WTC11 (cell line): ENCODE results near the gene GCDH.

ENCODE experiments used
- ATF2 ChIP-seq: sonication (generic); formaldehyde crosslinking; IDR thresholded peaks from 2 replicates; pipeline ENCODE4 v1.8.1; 2022; ENCODE audit warnings: low read depth, missing genetic modification reagents, borderline replicate concordance
- CREM ChIP-seq: sonication (generic); formaldehyde crosslinking; IDR thresholded peaks from 2 replicates; pipeline ENCODE4 v1.8.1; 2022; ENCODE audit warnings: mild to moderate bottlenecking, missing genetic modification reagents, moderate library complexity
- GABPB1 ChIP-seq: sonication (generic); formaldehyde crosslinking; IDR thresholded peaks from 2 replicates; pipeline ENCODE4 v1.8.1; 2023; ENCODE audit warnings: mild to moderate bottlenecking, missing genetic modification reagents
- HMGA2 ChIP-seq: fragments of 250-450 bp; sonication (Bioruptor Pico); IDR thresholded peaks from 2 replicates; pipeline ENCODE4 v1.4.0; 2021; ENCODE audit warnings: mild to moderate bottlenecking, moderate library complexity
- PREB ChIP-seq: sonication (generic); formaldehyde crosslinking; IDR thresholded peaks from 2 replicates; pipeline ENCODE4 v1.8.1; 2022; ENCODE audit warnings: mild to moderate bottlenecking, missing genetic modification reagents, moderate library complexity, borderline replicate concordance
- TEAD4 ChIP-seq: sonication (generic); formaldehyde crosslinking; IDR thresholded peaks from 2 replicates; pipeline ENCODE4 v1.8.0; 2022; ENCODE audit warnings: mild to moderate bottlenecking, missing genetic modification reagents
- ZNF121 ChIP-seq: sonication (generic); formaldehyde crosslinking; IDR thresholded peaks from 2 replicates; pipeline ENCODE4 v1.8.0; 2023; ENCODE audit warnings: missing genetic modification reagents
- ZNF219 ChIP-seq: sonication (generic); formaldehyde crosslinking; IDR thresholded peaks from 2 replicates; pipeline ENCODE4 v1.8.0; 2023; ENCODE audit warnings: missing genetic modification reagents, mild to moderate bottlenecking, borderline replicate concordance
- ZNF263 ChIP-seq: sonication (generic); formaldehyde crosslinking; IDR thresholded peaks from 2 replicates; pipeline ENCODE4 v1.8.1; 2022; ENCODE audit warnings: low read depth, mild to moderate bottlenecking, moderate library complexity, missing genetic modification reagents
- TF ChIP-seq, protein P1 (sequence below): sonication (generic); formaldehyde crosslinking; IDR thresholded peaks from 2 replicates; pipeline ENCODE4 v1.8.0; 2022; ENCODE audit warnings: mild to moderate bottlenecking, missing genetic modification reagents
- TF ChIP-seq, protein P2 (sequence below): fragments of 200-600 bp; IDR thresholded peaks from 2 replicates; pipeline ENCODE4 v1.8.0; 2022; ENCODE audit warnings: antibody characterized with exemption

GRCh38 chr19:12912571-12912970 lies 21.6 kb downstream of the GCDH start:
- TF ChIP-seq HMGA2 (CRISPR knock-in tag), result no peak
- TF ChIP-seq, protein P1, sequence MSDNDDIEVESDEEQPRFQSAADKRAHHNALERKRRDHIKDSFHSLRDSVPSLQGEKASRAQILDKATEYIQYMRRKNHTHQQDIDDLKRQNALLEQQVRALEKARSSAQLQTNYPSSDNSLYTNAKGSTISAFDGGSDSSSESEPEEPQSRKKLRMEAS (CRISPR knock-in tag), result no peak
- TF ChIP-seq ZNF121 (CRISPR knock-in tag), result no peak
- no peak for TF ChIP-seq GABPB1 (CRISPR knock-in tag)
- TF ChIP-seq, protein P2, sequence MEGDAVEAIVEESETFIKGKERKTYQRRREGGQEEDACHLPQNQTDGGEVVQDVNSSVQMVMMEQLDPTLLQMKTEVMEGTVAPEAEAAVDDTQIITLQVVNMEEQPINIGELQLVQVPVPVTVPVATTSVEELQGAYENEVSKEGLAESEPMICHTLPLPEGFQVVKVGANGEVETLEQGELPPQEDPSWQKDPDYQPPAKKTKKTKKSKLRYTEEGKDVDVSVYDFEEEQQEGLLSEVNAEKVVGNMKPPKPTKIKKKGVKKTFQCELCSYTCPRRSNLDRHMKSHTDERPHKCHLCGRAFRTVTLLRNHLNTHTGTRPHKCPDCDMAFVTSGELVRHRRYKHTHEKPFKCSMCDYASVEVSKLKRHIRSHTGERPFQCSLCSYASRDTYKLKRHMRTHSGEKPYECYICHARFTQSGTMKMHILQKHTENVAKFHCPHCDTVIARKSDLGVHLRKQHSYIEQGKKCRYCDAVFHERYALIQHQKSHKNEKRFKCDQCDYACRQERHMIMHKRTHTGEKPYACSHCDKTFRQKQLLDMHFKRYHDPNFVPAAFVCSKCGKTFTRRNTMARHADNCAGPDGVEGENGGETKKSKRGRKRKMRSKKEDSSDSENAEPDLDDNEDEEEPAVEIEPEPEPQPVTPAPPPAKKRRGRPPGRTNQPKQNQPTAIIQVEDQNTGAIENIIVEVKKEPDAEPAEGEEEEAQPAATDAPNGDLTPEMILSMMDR, result no peak
- no peak for TF ChIP-seq CREM (CRISPR knock-in tag)
- TF ChIP-seq ATF2, result no peak
- TF ChIP-seq PREB (CRISPR knock-in tag), result no peak
- TF ChIP-seq ZNF263 (CRISPR knock-in tag), result no peak
- no peak for TF ChIP-seq TEAD4 (CRISPR knock-in tag)
- TF ChIP-seq ZNF219, result no peak
